Testis (tissue), 3 donors: ENCODE results near the gene PPP1R12B. TPM values are rescaled to one million over a fixed set of nuclear protein-coding genes. Genes with fewer than 3 reads are reported as not detected.
A peak's percentile ranks its signal among the peaks of the same experiment; 100 is the strongest.

ENCODE experiments used
- DNase-seq: peaks from one replicate; pipeline ENCODE4 v3.0.0-alpha.2; 2019
- H3K27ac ChIP-seq, 2 donors: fragments of 200-600 bp; sonication (generic); one replicate each; pipeline ENCODE4 v1.5.1; 2019
- H3K27me3 ChIP-seq: fragments of 200-600 bp; sonication (generic); one replicate; pipeline ENCODE4 v1.5.1; 2019
- H3K36me3 ChIP-seq: fragments of 200-600 bp; sonication (generic); one replicate; pipeline ENCODE4 v1.5.1; 2017; ENCODE audit warnings: low read depth; ENCODE audit errors: missing control alignments
- H3K4me1 ChIP-seq: fragments of 200-600 bp; sonication (generic); one replicate; pipeline ENCODE4 v1.5.1; 2019
- H3K4me3 ChIP-seq, 2 donors: fragments of 200-600 bp; sonication (generic); one replicate each; pipeline ENCODE4 v1.5.1; 2017 to 2019
- H3K9me3 ChIP-seq: fragments of 200-600 bp; sonication (generic); one replicate; pipeline ENCODE4 v1.5.1; 2017
- CTCF ChIP-seq, 3 experiments: fragments of 450-650 bp in 2 of 3; fragments of 200-600 bp in 1 of 3; sonication (generic) in 1 of 3; IDR thresholded peaks; one replicate each; pipeline ENCODE4 v1.5.1; 2016 to 2019; ENCODE audit warnings: antibody characterized with exemption in 3 of 3, mild to moderate bottlenecking in 2 of 3, moderate library complexity in 1 of 3
- POLR2A ChIP-seq: fragments of 450-650 bp; IDR thresholded peaks from one replicate; pipeline ENCODE4 v1.6.1; 2017; ENCODE audit warnings: antibody characterized with exemption, mild to moderate bottlenecking, moderate library complexity
- WGBS, 2 donors: methylation state at CpG; one replicate each; pipeline ENCODE4 v1.1.5; 2018; 5-methylcytosine and 5-hydroxymethylcytosine counted together
- intact Hi-C: fragments of 100-400 bp; cut with DNase I; formaldehyde crosslinking; loops from one replicate; pipeline ENCODE4 v1.15.1; 2023; ENCODE audit warnings: low total_unique reads
- polyA plus RNA-seq: library from polyadenylated mRNA; stranded (reverse); fragments of 350-450 nt; fragmentation: Illumina TruSeq; extraction: RNeasy Lipid Tissue Mini Kit (QIAGEN cat#74804); gene quantifications from one replicate; pipeline ENCODE4 v1.2.3, GENCODE V29; 2014; ENCODE audit warnings: low read depth, low replicate concordance; ENCODE audit not compliant: insufficient read depth
- total RNA-seq, 2 donors: library from RNA; depleted of rRNA; stranded (reverse); fragments of >200 nt; gene quantifications; one replicate each; pipeline ENCODE4 v1.2.3, GENCODE V29; 2016

The PPP1R12B gene
- total and polyA plus RNA-seq, 3 donors from 2014 or later = 32.6 to 61.2 (median 54.6) TPM

- TF ChIP-seq POLR2A (no peak), CTCF (IDR thresholded peaks at IDR 0.05) (no peak)
- H3K9me3 ChIP-seq = no peaks in the 10 kb centered on the region
- no peak overlapping the region for H3K27ac ChIP-seq
- intact Hi-C loops = no loop called here
- peaks cover 12% of the 10 kb centered on the region for H3K4me1 ChIP-seq
- no peak overlapping the region for H3K4me3 ChIP-seq
- DNase-seq = no peak
- 81 to 100% methylated on average over 4 of the region's 4 CpGs for WGBS, 2 donors
- no peaks in the 10 kb centered on the region for H3K36me3 ChIP-seq
- H3K27me3 ChIP-seq = no peaks in the 10 kb centered on the region
Observed at GRCh38 chr1:202593845-202594244, 245.3 kb downstream of the PPP1R12B start.

- Histone ChIP-seq H3K4me1 (no peaks in the 10 kb centered on the region), H3K9me3 (no peaks in the 10 kb centered on the region), H3K36me3 (no peaks in the 10 kb centered on the region), H3K27me3 (no peaks in the 10 kb centered on the region), H3K4me3 (no peak overlapping the region), H3K27ac (no peak overlapping the region)
- intact Hi-C loops = no loop called here
- WGBS, 2 donors = 92 to 98% methylated on average over 7 to 13 of the region's 13 CpGs
- TF ChIP-seq POLR2A (no peak), CTCF (IDR thresholded peaks at IDR 0.05) (no peak)
- no peak for DNase-seq
Observed at GRCh38 chr1:202596638-202597037, 248.1 kb downstream of the PPP1R12B start.

DNA sequence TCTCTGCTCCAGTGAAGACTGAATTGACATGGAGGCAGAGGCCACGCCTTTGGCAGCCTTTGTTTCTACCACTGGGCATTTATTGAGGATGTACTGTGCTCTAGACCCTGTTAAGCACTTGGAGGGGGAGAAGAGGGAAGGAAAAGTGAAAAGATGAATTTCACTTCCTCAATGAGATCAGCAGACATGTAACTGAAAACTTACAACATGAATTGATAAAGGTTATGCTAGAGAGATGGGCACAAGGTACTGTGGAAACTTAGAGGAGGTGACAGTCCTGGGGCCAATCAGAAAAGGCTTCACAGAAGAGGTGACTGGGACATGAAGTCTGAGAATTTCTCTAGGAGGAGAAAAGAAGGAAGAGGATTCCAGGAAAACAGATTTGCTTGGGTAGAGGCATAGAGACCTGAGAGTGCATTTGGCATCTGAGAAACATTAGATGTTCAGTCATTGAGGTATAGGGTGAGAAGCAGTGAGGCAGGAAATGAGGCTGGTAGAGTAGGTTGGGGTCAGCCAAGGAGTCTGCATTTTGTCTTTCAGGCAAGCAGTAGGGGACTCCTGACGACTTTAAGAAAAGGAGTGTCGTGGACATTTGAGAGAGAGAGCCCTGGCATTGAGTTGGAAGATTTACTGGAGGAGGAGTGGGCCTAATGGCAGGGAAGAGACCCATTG is 248.7 kb downstream of the PPP1R12B start:
- TF ChIP-seq POLR2A (no peak), CTCF (IDR thresholded peaks at IDR 0.05) (no peak)
- Histone ChIP-seq H3K4me1 (no peaks in the 10 kb centered on the region), H3K9me3 (no peaks in the 10 kb centered on the region), H3K27ac (no peak overlapping the region), H3K36me3 (no peaks in the 10 kb centered on the region), H3K27me3 (no peaks in the 10 kb centered on the region), H3K4me3 (no peak overlapping the region)
- no peak for DNase-seq
- 89 to 96% methylated on average over 3 of the region's 3 CpGs for WGBS, 2 donors
- intact Hi-C loops = no loop called here

DNA sequence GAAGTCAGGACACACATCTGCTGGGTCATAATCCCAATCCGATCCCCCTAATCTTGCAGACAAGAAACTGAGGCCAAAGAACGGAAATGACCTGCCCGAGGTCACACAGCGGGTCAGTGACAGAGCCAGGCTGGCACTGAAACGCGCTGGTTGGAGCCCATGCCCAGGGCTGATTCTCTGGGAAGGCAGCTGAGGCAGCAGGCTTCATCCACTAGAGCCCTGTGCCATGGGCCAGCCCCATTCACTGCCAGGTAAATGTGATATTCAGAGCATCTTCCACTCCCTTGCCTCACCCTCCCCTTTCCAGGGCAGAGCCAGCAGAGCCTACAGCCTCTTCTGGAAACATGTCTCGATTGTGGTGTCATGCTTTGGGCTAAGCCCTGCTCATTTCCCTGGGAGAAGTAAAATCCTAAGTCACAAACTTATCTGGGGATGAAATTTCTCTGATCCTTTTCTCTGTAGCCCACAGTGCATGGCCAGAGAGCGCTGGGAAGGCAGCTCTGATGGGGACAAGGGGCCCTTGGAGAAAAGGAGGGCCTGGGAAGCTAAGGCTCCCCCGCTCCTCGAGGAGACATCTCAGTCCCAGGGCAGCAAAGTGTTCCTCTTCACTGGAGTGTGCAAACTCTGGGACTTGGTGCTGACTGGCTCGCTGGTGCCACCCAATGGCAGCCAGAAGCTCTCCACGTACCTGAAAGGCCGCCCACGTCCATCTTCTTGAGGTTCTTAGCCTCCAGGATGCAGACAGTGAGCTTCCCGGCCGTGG is 251.4 kb downstream of the PPP1R12B start:
- TF ChIP-seq CTCF (IDR thresholded peaks at IDR 0.05) (peak; percentile 46 to 63 (median 58)), POLR2A (no peak)
- no peaks in the 10 kb centered on the region for H3K27me3 ChIP-seq
- WGBS, 2 donors = 60 to 72% methylated on average over 15 to 16 of the region's 16 CpGs
- intact Hi-C loops = no loop called here
- no peaks in the 10 kb centered on the region for H3K4me1 ChIP-seq
- H3K36me3 ChIP-seq = no peaks in the 10 kb centered on the region
- no peak overlapping the region for H3K4me3 ChIP-seq
- no peaks in the 10 kb centered on the region for H3K9me3 ChIP-seq
- H3K27ac ChIP-seq = no peak overlapping the region
- peak; percentile 76 for DNase-seq
